ENCODE data around the gene GSG1L. TPM values are rescaled to one million over a fixed set of nuclear protein-coding genes. Genes with fewer than 3 reads are reported as not detected.

The GSG1L gene
- total and polyA plus RNA-seq, 9 of the 15 experiments (the other 6 are each of a cell fraction or from before 2014, with no cell fraction given), result not detected

DNA sequence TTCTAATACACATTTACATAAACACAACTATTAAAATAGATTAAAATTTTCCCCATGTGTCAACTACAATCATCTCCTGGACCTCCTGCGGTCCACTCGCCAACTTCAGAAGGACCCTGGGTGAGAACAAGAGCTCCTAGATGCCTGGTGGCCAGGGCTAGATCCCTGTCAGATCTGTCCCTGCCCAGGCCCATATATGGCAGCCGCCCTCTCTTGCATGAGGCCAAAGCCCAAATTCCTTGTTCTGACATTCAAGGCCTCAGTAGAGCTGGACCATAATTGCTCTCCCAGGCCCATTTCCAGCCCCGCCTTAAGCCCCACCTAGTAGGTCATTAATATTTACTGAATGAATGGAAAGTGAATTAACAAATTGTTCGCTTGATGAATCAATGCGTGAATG is 275.8 kb downstream of the GSG1L start:
- Histone ChIP-seq H4K20me1 (replicated peaks; ENCODE audit: control insufficient read depth, insufficient read depth, low read length) (0 out of 2 replicates have a peak, but pooled peaks cover 3% of the 10 kb centered on the region), H3K27ac (ENCODE audit: extremely low read depth, low read depth, low read length) (no peak overlapping the region), H3K4me2 (ENCODE audit: insufficient read depth, low read length) (no peak overlapping the region), H3K4me1 (replicated peaks in 1 of 2; ENCODE audit: control insufficient read depth in 2 of 2, insufficient read depth in 2 of 2, low read length in 2 of 2) (peaks cover 0 to 3% of the 10 kb centered on the region in 2 experiments; a peak in 2 of 5 replicates), H2AFZ (ENCODE audit: low read depth, low read length) (no peak overlapping the region), H3K4me3 (no peak overlapping the region), H3K27me3 (ENCODE audit: control insufficient read depth in 2 of 2, insufficient read depth in 2 of 2, low read length in 2 of 2) (peaks cover 6 to 42% of the 10 kb centered on the region in 2 experiments; a peak in 4 of 5 replicates), H3K79me2 (ENCODE audit: control insufficient read depth, insufficient read depth, low read length) (no peaks in the 10 kb centered on the region), H3K9me3 (replicated peaks; ENCODE audit: control insufficient read depth, insufficient read depth, low read depth, low read length) (no peaks in the 10 kb centered on the region), H3K9ac (ENCODE audit: insufficient read depth in 1 of 2, low read depth in 2 of 2, low read length in 2 of 2) (no peak overlapping the region), H3K36me3 (ENCODE audit: control insufficient read depth, insufficient read depth, low read length) (no peaks in the 10 kb centered on the region), H3K9me1 (ENCODE audit: control insufficient read depth, insufficient read depth, low read length) (no peaks in the 10 kb centered on the region)
- BruUV-seq (replicated peaks), result no TSS peak
- CTCF ChIA-PET (ENCODE audit: low intra/inter-chr PET ratio), result no interaction called here
- intact Hi-C loops (cut with micrococcal nuclease), result no loop called here
- POLR2A ChIA-PET, result interaction anchor here (1.1 kb wide), 1 partner anchor 14 kb away, joined by 4 read pairs; no protein-coding TSS in a partner anchor
- in situ Hi-C loops (cut with MboI), result no loop called here
- DNase-seq (ENCODE audit: extremely low read depth in 1 of 4, low spot score in 3 of 4), result no peak
- FAIRE-seq, result no peak
- 3% methylated on average over 6 of the region's 6 CpGs for WGBS (ENCODE audit: insufficient coverage, low coverage, missing lambda C conversion rate)
- no peak for ATAC-seq
- TF ChIP-seq, protein P1, sequence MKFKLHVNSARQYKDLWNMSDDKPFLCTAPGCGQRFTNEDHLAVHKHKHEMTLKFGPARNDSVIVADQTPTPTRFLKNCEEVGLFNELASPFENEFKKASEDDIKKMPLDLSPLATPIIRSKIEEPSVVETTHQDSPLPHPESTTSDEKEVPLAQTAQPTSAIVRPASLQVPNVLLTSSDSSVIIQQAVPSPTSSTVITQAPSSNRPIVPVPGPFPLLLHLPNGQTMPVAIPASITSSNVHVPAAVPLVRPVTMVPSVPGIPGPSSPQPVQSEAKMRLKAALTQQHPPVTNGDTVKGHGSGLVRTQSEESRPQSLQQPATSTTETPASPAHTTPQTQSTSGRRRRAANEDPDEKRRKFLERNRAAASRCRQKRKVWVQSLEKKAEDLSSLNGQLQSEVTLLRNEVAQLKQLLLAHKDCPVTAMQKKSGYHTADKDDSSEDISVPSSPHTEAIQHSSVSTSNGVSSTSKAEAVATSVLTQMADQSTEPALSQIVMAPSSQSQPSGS (CRISPR knock-in tag; IDR thresholded peaks at IDR 0.05), result no peak
- TF ChIP-seq WHSC1 (IDR thresholded peaks at IDR 0.05; ENCODE audit: low read length) (no peak), MTA1 (IDR thresholded peaks at IDR 0.05; ENCODE audit: borderline replicate concordance) (no peak), HDAC6 (IDR thresholded peaks at IDR 0.05; ENCODE audit: low read depth, low read length) (no peak), MAFG (tag; conservative IDR thresholded peaks at IDR 0.05) (no peak), BHLHE40 (IDR thresholded peaks at IDR 0.05; ENCODE audit: low read length) (no peak), JUN (IDR thresholded peaks at IDR 0.05; ENCODE audit: borderline replicate concordance, low read depth, low read length) (no peak), JUN (CRISPR knock-in tag; IDR thresholded peaks at IDR 0.05; ENCODE audit: borderline replicate concordance) (no peak), PHB2 (IDR thresholded peaks at IDR 0.05; ENCODE audit: low read depth) (no peak), SRSF1 (IDR thresholded peaks at IDR 0.05; ENCODE audit: low read depth, low read length) (no peak), TBL1XR1 (IDR thresholded peaks at IDR 0.05; ENCODE audit: low read length in 2 of 2) (no peak), ZNF347 (CRISPR knock-in tag; IDR thresholded peaks at IDR 0.05; ENCODE audit: low read depth) (no peak), RUNX1 (IDR thresholded peaks at IDR 0.05; ENCODE audit: low read depth) (no peak), ZNF184 (CRISPR knock-in tag; IDR thresholded peaks at IDR 0.05) (no peak), ZNF551 (CRISPR knock-in tag; IDR thresholded peaks at IDR 0.05) (no peak)
- TF ChIP-seq, protein P2, sequence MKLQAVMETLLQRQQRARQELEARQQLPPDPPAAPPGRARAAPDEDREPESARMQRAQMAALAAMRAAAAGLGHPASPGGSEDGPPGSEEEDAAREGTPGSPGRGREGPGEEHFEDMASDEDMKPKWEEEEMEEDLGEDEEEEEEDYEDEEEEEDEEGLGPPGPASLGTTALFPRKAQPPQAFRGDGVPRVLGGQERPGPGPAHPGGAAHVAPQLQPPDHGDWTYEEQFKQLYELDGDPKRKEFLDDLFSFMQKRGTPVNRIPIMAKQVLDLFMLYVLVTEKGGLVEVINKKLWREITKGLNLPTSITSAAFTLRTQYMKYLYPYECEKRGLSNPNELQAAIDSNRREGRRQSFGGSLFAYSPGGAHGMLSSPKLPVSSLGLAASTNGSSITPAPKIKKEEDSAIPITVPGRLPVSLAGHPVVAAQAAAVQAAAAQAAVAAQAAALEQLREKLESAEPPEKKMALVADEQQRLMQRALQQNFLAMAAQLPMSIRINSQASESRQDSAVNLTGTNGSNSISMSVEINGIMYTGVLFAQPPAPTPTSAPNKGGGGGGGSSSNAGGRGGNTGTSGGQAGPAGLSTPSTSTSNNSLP (IDR thresholded peaks at IDR 0.05; ENCODE audit: borderline replicate concordance, low read depth, low read length), result no peak

Measured in K562 (cell line).